GM12892 (cell line): Measurements from ENCODE around the gene WRAP53.

Source experiments
- POLR2A ChIP-seq: IDR thresholded peaks from 2 replicates; pipeline ENCODE4 v1.6.1; 2011; ENCODE audit warnings: low read depth, low read length, control low read depth
- POLR2AphosphoS5 ChIP-seq: IDR thresholded peaks from 2 replicates; pipeline ENCODE4 v1.6.1; 2011; ENCODE audit warnings: low read depth, low read length, control low read depth
- TAF1 ChIP-seq: IDR thresholded peaks from 2 replicates; pipeline ENCODE4 v1.6.1; 2011; ENCODE audit warnings: low read depth, mild to moderate bottlenecking, control low read depth, low read length, borderline replicate concordance

GRCh38 chr17:7709031-7709430 lies 20.8 kb downstream of the WRAP53 start:
- TF ChIP-seq POLR2A (no peak), POLR2AphosphoS5 (no peak), TAF1 (no peak)
